D721Med (cell line): ENCODE measurements around the gene ARHGAP28.
A peak's percentile ranks its signal among the peaks of the same experiment; 100 is the strongest.

Experiments used
- DNase-seq: peaks from one replicate; pipeline ENCODE4 v3.0.0; 2011; ENCODE audit warnings: low spot score; ENCODE audit not compliant: insufficient read length
- FAIRE-seq: peaks from 2 replicates; lab custom pipeline; 2011; peaks lifted over from hg19 to GRCh38; lab: Jason Lieb, UNC
- CTCF ChIP-seq: IDR thresholded peaks from 2 replicates; pipeline ENCODE4 v1.5.1; 2012; ENCODE audit warnings: mild to moderate bottlenecking, control low read depth; ENCODE audit not compliant: insufficient read depth; ENCODE audit errors: missing control alignments

ARHGAP28 gene

GRCh38 chr18:6782861-6783260 lies 53.3 kb downstream of the ARHGAP28 start:
- DNase-seq (no peak), FAIRE-seq (no peak)

GRCh38 chr18:6784046-6784445 lies 54.5 kb downstream of the ARHGAP28 start:
- DNase-seq, result no peak
- FAIRE-seq, result no peak
- no peak for TF ChIP-seq CTCF

More at GRCh38 chr18:6782861-6783260, 53.3 kb downstream of the ARHGAP28 start:
- no peak for TF ChIP-seq CTCF

- TF ChIP-seq CTCF, result no peak
Observed at GRCh38 chr18:6785001-6785400, 55.5 kb downstream of the ARHGAP28 start.

GRCh38 chr18:6785411-6785810 lies 55.9 kb downstream of the ARHGAP28 start:
- TF ChIP-seq CTCF, result no peak
- no peak for DNase-seq
- FAIRE-seq, result no peak

More at GRCh38 chr18:6785001-6785400, 55.5 kb downstream of the ARHGAP28 start:
- FAIRE-seq (no peak), DNase-seq (no peak)

GRCh38 chr18:6792391-6792790 lies 62.9 kb downstream of the ARHGAP28 start:
- no peak for TF ChIP-seq CTCF
- no peak for FAIRE-seq
- no peak for DNase-seq

GRCh38 chr18:6793455-6793854 lies 63.9 kb downstream of the ARHGAP28 start:
- TF ChIP-seq CTCF, result no peak

GRCh38 chr18:6793986-6794385 lies 64.5 kb downstream of the ARHGAP28 start:
- no peak for FAIRE-seq
- no peak for TF ChIP-seq CTCF
- no peak for DNase-seq

More at GRCh38 chr18:6793455-6793854, 63.9 kb downstream of the ARHGAP28 start:
- DNase-seq (no peak), FAIRE-seq (peak; percentile 11)
